CD1c-positive myeloid dendritic cell (primary cell): ENCODE results near the gene FHOD3.
"Not testable (repeated sequence)": the region's sequence is repeated elsewhere in the genome, so short reads cannot be mapped to it uniquely, and the experiment has no call there.

Experiments
- DNase-seq: peaks from one replicate; pipeline ENCODE4 v3.0.0-alpha.2; 2016; ENCODE audit errors: extremely low spot score

The FHOD3 gene

GRCh38 chr18:36450264-36450663 is 152.8 kb downstream of the FHOD3 start:
- DNase-seq: no peak

- no peak for DNase-seq
These were observed 154.1 kb downstream of the FHOD3 start for GRCh38 chr18:36451454-36452251.

- no peak for DNase-seq
These were observed 156.7 kb downstream of the FHOD3 start for GRCh38 chr18:36454245-36454644.

- no peak for DNase-seq
These were observed 157.4 kb downstream of the FHOD3 start for GRCh38 chr18:36454848-36455458.

- no peak for DNase-seq
These were observed 158.4 kb downstream of the FHOD3 start for GRCh38 chr18:36455931-36456330.

- no peak for DNase-seq
These were observed 159.1 kb downstream of the FHOD3 start for GRCh38 chr18:36456622-36457021.

- no peak for DNase-seq
These were observed 160.2 kb downstream of the FHOD3 start for GRCh38 chr18:36457683-36458082.

- DNase-seq: no peak
These were observed 160.8 kb downstream of the FHOD3 start for GRCh38 chr18:36458306-36458705.

- no peak for DNase-seq
These were observed 161.7 kb downstream of the FHOD3 start for GRCh38 chr18:36459203-36459602.

- no peak for DNase-seq
These were observed 162.3 kb downstream of the FHOD3 start for GRCh38 chr18:36459786-36460185.

- DNase-seq: no peak
These were observed 162.9 kb downstream of the FHOD3 start for GRCh38 chr18:36460324-36460850.

GRCh38 chr18:36460854-36461253 is 163.3 kb downstream of the FHOD3 start:
- no peak for DNase-seq

- DNase-seq: no peak
These were observed 164.1 kb downstream of the FHOD3 start for GRCh38 chr18:36461551-36461987.

- not testable (repeated sequence) for DNase-seq
These were observed 166.0 kb downstream of the FHOD3 start for GRCh38 chr18:36463516-36463915.

- no peak for DNase-seq
These were observed 166.7 kb downstream of the FHOD3 start for GRCh38 chr18:36464126-36464651.

GRCh38 chr18:36465276-36465675 is 167.8 kb downstream of the FHOD3 start:
- no peak for DNase-seq

- no peak for DNase-seq
These were observed 168.5 kb downstream of the FHOD3 start for GRCh38 chr18:36465970-36466369.

GRCh38 chr18:36467614-36468013 is 170.1 kb downstream of the FHOD3 start:
- DNase-seq: no peak

GRCh38 chr18:36468161-36468560 is 170.6 kb downstream of the FHOD3 start:
- DNase-seq: no peak

- DNase-seq: no peak
These were observed 171.9 kb downstream of the FHOD3 start for GRCh38 chr18:36469461-36469860.

- DNase-seq: no peak
These were observed 173.4 kb downstream of the FHOD3 start for GRCh38 chr18:36470896-36471295.

- DNase-seq: no peak
These were observed 173.9 kb downstream of the FHOD3 start for GRCh38 chr18:36471393-36471792.

- no peak for DNase-seq
These were observed 178.9 kb downstream of the FHOD3 start for GRCh38 chr18:36476433-36476832.
